LNCaP clone FGC (cell line): Measurements from ENCODE around the gene TMC1.

Experiments
- DNase-seq: peaks from one replicate; pipeline ENCODE4 v3.0.0-alpha.2; 2011; ENCODE audit warnings: low read depth
- H3K4me3 ChIP-seq: 2 replicates; pipeline ENCODE4 v1.5.1; 2011; ENCODE audit warnings: mild to moderate bottlenecking, low read depth, low read length, control low read depth
- CTCF ChIP-seq: IDR thresholded peaks from 2 replicates; pipeline ENCODE4 v1.5.1; 2012; ENCODE audit warnings: mild to moderate bottlenecking; ENCODE audit not compliant: control insufficient read depth, insufficient read depth; ENCODE audit errors: extremely low read depth

The TMC1 gene

GRCh38 chr9:72614067-72614466 is 92.7 kb downstream of the TMC1 start:
- no peak overlapping the region for H3K4me3 ChIP-seq
- no peak for DNase-seq

GRCh38 chr9:72615931-72616330 is 94.5 kb downstream of the TMC1 start:
- DNase-seq: no peak
- H3K4me3 ChIP-seq: no peak overlapping the region
- no peak for TF ChIP-seq CTCF

More at GRCh38 chr9:72614067-72614466, 92.7 kb downstream of the TMC1 start:
- no peak for TF ChIP-seq CTCF

GRCh38 chr9:72618811-72619210 is 97.4 kb downstream of the TMC1 start:
- DNase-seq: no peak
- no peak for TF ChIP-seq CTCF
- no peak overlapping the region for H3K4me3 ChIP-seq

GRCh38 chr9:72622186-72622585 is 100.8 kb downstream of the TMC1 start:
- H3K4me3 ChIP-seq: no peak overlapping the region
- no peak for TF ChIP-seq CTCF
- no peak for DNase-seq

GRCh38 chr9:72623156-72623555 is 101.7 kb downstream of the TMC1 start:
- no peak for DNase-seq
- no peak overlapping the region for H3K4me3 ChIP-seq
- no peak for TF ChIP-seq CTCF

- no peak overlapping the region for H3K4me3 ChIP-seq
- DNase-seq: no peak
- no peak for TF ChIP-seq CTCF
Observed at GRCh38 chr9:72627147-72627546, 105.7 kb downstream of the TMC1 start.

- DNase-seq: no peak
- no peak overlapping the region for H3K4me3 ChIP-seq
- TF ChIP-seq CTCF: no peak
Observed at GRCh38 chr9:72627956-72628540, 106.6 kb downstream of the TMC1 start.
